Gastroesophageal sphincter (tissue), 3 donors: ENCODE results near the gene RIPOR3.

Source experiments
- EP300 ChIP-seq: sonication (generic); formaldehyde crosslinking; IDR thresholded peaks from one replicate; pipeline ENCODE4 v1.6.1; 2017; ENCODE audit warnings: antibody characterized with exemption, mild to moderate bottlenecking
- POLR2A ChIP-seq, 2 donors: fragments of 450-650 bp; IDR thresholded peaks; one replicate each; pipeline ENCODE4 v1.6.1; 2017; ENCODE audit warnings: antibody characterized with exemption in 2 of 2, mild to moderate bottlenecking in 2 of 2, moderate library complexity in 1 of 2
- POLR2AphosphoS5 ChIP-seq: sonication (generic); formaldehyde crosslinking; IDR thresholded peaks from one replicate; pipeline ENCODE4 v1.6.1; 2017; ENCODE audit warnings: antibody characterized with exemption
- TF ChIP-seq, protein P1 (sequence below), 4 experiments: fragments of 200-600 bp in 2 of 4; fragments of 450-650 bp in 2 of 4; sonication (generic) in 1 of 4; IDR thresholded peaks; one replicate each; pipeline ENCODE4 v1.5.1; 2017 to 2019; ENCODE audit warnings: antibody characterized with exemption in 4 of 4, mild to moderate bottlenecking in 2 of 4, moderate library complexity in 2 of 4

DNA sequence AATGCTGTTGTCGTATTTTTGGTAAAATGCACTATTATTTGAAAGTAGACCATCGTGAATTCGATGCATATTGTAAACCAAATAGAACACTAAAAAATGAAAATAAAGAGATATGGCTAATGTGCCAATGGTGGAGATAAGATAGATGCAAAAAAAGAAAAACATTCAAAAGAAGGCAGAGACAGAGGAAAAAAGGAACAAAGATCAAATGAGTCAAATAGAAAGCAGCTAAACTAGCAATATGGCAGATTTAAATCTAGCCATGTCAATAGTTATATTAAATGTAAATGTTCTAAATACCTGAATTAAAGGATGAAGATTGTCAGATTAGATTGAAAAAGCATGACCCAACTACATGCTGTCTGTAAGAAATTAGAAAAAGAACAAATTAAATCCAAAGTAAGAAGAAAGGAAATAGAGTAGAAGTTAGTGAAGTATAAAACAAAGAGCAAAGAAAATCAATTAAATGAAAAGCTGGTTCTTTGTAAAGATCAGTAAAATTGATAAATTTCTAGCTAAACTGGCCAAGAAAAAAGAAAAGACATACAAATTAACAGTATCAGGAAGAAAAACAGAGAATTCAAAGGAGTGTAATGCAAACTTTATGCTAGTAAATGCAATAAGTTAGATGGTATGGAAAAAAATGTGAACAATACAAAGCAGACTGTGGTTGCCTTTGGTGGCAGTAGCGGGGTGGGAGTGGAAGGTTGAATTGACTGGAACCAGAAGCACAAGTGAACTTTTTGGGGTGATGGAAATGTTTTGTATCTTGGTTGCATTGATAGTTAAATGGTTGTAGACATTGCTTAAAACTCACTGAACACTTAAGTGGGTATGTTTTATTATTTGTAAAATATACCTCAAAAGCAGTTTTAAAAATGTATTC is 136.4 kb downstream of the RIPOR3 start:
- TF ChIP-seq, protein P1, sequence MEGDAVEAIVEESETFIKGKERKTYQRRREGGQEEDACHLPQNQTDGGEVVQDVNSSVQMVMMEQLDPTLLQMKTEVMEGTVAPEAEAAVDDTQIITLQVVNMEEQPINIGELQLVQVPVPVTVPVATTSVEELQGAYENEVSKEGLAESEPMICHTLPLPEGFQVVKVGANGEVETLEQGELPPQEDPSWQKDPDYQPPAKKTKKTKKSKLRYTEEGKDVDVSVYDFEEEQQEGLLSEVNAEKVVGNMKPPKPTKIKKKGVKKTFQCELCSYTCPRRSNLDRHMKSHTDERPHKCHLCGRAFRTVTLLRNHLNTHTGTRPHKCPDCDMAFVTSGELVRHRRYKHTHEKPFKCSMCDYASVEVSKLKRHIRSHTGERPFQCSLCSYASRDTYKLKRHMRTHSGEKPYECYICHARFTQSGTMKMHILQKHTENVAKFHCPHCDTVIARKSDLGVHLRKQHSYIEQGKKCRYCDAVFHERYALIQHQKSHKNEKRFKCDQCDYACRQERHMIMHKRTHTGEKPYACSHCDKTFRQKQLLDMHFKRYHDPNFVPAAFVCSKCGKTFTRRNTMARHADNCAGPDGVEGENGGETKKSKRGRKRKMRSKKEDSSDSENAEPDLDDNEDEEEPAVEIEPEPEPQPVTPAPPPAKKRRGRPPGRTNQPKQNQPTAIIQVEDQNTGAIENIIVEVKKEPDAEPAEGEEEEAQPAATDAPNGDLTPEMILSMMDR (IDR thresholded peaks at IDR 0.05): no peak
- TF ChIP-seq POLR2A (IDR thresholded peaks at IDR 0.05) (no peak), POLR2AphosphoS5 (no peak), EP300 (no peak)
